Neural cell (in vitro differentiated cells): ENCODE data around the gene ZNF714.

Experiments
- CTCF ChIP-seq: fragments of 450-650 bp; IDR thresholded peaks from 2 replicates; pipeline ENCODE4 v1.5.1; 2014; ENCODE audit warnings: antibody characterized with exemption, mild to moderate bottlenecking, moderate library complexity; ENCODE audit not compliant: poor library complexity, severe bottlenecking
- EZH2 ChIP-seq: fragments of 200-600, 300-800 bp; shearing (Covaris generic), sonication (generic); IDR thresholded peaks from 2 replicates; pipeline ENCODE4 v1.6.1; 2014; ENCODE audit warnings: antibody characterized with exemption, low read length, borderline replicate concordance, mild to moderate bottlenecking; ENCODE audit not compliant: insufficient read depth, poor library complexity, severe bottlenecking
- MXI1 ChIP-seq: fragments of 450-650 bp; conservative IDR thresholded peaks from 2 replicates; pipeline ENCODE4 v1.6.1; 2014; ENCODE audit warnings: antibody characterized with exemption, mild to moderate bottlenecking; ENCODE audit not compliant: poor library complexity, severe bottlenecking
- POLR2AphosphoS5 ChIP-seq: IDR thresholded peaks from 2 replicates; pipeline ENCODE4 v1.6.1; 2012
- RAD21 ChIP-seq: fragments of 450-650 bp; conservative IDR thresholded peaks from 2 replicates; pipeline ENCODE4 v1.6.1; 2014; ENCODE audit warnings: antibody characterized with exemption, mild to moderate bottlenecking, moderate library complexity
- SMC3 ChIP-seq: fragments of 450-650 bp; conservative IDR thresholded peaks from 2 replicates; pipeline ENCODE4 v1.6.1; 2014; ENCODE audit warnings: antibody characterized with exemption, mild to moderate bottlenecking, moderate library complexity; ENCODE audit not compliant: poor library complexity

DNA sequence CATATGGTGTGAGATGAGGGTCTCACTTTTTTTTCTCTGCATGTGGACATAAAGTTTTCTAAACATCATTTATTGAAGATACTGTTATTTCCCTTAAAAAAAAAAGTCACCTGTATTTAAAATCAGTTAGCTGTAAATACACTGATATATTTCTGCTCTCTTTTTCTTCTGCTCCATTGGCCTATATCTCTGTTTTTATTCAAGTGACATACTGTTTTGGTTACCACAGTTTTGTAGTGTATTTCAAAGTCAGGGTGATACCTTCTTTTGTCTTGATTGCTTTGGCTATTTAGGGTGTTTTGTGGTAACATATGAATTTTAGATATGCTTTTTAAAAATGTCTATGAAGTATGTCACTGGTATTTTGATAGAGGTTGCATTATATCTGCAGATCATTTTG is 44.1 kb downstream of the ZNF714 start:
- TF ChIP-seq POLR2AphosphoS5, result no peak
- TF ChIP-seq MXI1, result no peak
- TF ChIP-seq CTCF, result no peak
- TF ChIP-seq EZH2, result no peak
- TF ChIP-seq SMC3, result no peak
- TF ChIP-seq RAD21, result no peak
